PC-3 (cell line): ENCODE measurements around the gene PLEKHN1.

Experiments
- CTCF ChIP-seq: fragments of 300-600 bp; sonication (generic); conservative IDR thresholded peaks from 2 replicates; pipeline ENCODE4 v1.5.1; 2017; ENCODE audit warnings: antibody characterized with exemption, low read depth, mild to moderate bottlenecking, low read length
- EZH2 ChIP-seq: fragments of 300-600 bp; sonication (generic); IDR thresholded peaks from one replicate; pipeline ENCODE4 v1.6.1; 2017; ENCODE audit warnings: antibody characterized with exemption, mild to moderate bottlenecking, low read length; ENCODE audit not compliant: unreplicated experiment
- EZH2phosphoT487 ChIP-seq: fragments of 300-600 bp; sonication (generic); IDR thresholded peaks from 2 replicates; pipeline ENCODE4 v1.6.1; 2018; ENCODE audit warnings: mild to moderate bottlenecking, antibody characterized with exemption, low read length, borderline replicate concordance

DNA sequence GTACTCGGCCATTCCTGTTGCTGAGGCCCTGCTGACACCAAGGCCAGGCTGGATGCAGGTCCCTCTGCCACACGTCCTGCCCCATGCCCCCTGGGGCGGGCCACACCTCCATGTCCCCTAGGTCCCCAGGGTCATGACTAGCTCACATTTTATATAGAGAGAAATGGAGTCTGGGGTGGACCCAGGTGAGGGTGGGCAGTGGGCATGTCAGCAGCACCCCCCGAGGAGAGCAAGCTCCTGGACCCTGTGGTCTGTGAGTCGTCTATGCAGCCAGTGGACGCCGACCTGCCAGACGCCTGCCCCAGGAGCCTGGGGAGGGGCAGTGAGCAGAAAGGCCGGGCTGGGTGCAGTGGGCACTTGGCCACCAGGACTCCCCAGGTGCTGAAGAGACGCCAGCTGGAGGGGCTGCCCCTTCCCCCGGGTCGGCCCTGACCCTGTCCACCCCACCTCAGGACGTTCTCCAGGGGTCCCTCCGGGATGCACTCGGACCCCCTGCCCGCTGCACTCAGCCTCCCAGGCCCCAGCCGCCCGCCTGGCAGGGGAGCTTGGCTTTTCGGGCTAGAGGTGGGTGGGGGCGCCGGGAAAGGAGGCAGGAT, 26.7 kb upstream of the PLEKHN1 start:
- TF ChIP-seq CTCF (no peak), EZH2phosphoT487 (no peak), EZH2 (no peak)
